Breast epithelium (tissue), 3 donors: ENCODE data around the gene FGR.

Experiments used
- POLR2A ChIP-seq: fragments of 450-650 bp; IDR thresholded peaks from one replicate; pipeline ENCODE4 v1.6.1; 2016; ENCODE audit warnings: antibody characterized with exemption, mild to moderate bottlenecking, moderate library complexity
- POLR2AphosphoS5 ChIP-seq, 3 donors: sonication (generic); formaldehyde crosslinking; IDR thresholded peaks; one replicate each; pipeline ENCODE4 v1.6.1; 2017; ENCODE audit warnings: antibody characterized with exemption in 3 of 3
- TF ChIP-seq, protein P1 (sequence below), 3 donors: fragments of 450-650 bp; IDR thresholded peaks; one replicate each; pipeline ENCODE4 v1.5.1; 2016 to 2017; ENCODE audit warnings: antibody characterized with exemption in 3 of 3, mild to moderate bottlenecking in 3 of 3, moderate library complexity in 3 of 3

DNA sequence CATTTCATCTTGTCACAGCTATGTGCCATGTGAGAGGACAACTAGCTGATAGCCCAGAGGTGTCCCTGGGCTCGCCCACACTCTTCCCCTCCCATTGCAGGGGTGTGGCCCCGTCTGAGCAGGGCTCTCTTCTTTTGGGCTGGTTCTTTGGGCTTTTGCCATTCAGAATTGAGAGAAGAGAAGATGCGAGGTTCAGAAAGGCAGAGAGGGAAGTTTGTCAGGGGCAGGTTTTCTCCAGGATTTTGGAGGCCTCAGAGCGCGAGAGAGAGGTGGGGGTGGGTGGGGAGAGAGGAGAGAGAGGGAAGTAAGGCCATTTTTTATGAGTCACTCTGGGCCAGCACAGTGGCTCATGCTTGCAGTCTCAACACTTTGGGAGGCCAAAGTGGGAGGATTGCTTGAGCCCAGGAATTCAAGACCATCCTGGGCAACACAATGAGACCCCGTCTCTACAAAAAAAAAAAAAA lies 31.8 kb upstream of the FGR start:
- TF ChIP-seq, protein P1, sequence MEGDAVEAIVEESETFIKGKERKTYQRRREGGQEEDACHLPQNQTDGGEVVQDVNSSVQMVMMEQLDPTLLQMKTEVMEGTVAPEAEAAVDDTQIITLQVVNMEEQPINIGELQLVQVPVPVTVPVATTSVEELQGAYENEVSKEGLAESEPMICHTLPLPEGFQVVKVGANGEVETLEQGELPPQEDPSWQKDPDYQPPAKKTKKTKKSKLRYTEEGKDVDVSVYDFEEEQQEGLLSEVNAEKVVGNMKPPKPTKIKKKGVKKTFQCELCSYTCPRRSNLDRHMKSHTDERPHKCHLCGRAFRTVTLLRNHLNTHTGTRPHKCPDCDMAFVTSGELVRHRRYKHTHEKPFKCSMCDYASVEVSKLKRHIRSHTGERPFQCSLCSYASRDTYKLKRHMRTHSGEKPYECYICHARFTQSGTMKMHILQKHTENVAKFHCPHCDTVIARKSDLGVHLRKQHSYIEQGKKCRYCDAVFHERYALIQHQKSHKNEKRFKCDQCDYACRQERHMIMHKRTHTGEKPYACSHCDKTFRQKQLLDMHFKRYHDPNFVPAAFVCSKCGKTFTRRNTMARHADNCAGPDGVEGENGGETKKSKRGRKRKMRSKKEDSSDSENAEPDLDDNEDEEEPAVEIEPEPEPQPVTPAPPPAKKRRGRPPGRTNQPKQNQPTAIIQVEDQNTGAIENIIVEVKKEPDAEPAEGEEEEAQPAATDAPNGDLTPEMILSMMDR (IDR thresholded peaks at IDR 0.05): no peak
- TF ChIP-seq POLR2AphosphoS5 (IDR thresholded peaks at IDR 0.05) (no peak), POLR2A (no peak)
